SU-DHL-6 (cell line): ENCODE data around the gene TMEM154.

Source experiments
- EZH2phosphoT487 ChIP-seq: fragments of 200-600 bp; sonication (generic), shearing (Covaris generic); conservative IDR thresholded peaks from 2 replicates; pipeline ENCODE4 v1.6.1; 2018; ENCODE audit warnings: mild to moderate bottlenecking, antibody characterized with exemption, low read length, moderate library complexity, mixed read lengths
- TF ChIP-seq, protein P1 (sequence below): fragments of 200-600 bp; sonication (generic); IDR thresholded peaks from one replicate; pipeline ENCODE4 v1.5.1; 2017; ENCODE audit warnings: antibody characterized with exemption, mild to moderate bottlenecking, low read length, moderate library complexity; ENCODE audit not compliant: insufficient read depth, poor library complexity, severe bottlenecking

DNA sequence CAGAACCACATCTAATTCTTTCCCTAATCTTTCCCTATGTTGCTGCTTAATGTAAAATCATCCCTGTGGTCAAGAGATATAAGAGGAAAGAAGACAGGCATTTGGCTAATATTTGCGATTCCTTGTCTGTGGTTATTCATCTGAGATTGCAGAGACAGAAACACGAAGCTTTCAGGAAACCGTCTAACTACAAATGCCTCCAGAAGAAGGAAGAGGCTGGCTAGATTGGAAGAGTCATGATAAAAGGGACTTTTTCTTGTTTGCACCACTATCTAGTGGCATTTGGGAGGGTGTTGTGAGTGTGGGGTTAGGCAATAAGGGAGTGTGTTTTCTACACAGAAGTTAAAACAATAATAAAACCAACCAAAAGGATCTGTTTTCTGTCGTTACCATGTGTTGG is 43.9 kb downstream of the TMEM154 start:
- TF ChIP-seq, protein P1, sequence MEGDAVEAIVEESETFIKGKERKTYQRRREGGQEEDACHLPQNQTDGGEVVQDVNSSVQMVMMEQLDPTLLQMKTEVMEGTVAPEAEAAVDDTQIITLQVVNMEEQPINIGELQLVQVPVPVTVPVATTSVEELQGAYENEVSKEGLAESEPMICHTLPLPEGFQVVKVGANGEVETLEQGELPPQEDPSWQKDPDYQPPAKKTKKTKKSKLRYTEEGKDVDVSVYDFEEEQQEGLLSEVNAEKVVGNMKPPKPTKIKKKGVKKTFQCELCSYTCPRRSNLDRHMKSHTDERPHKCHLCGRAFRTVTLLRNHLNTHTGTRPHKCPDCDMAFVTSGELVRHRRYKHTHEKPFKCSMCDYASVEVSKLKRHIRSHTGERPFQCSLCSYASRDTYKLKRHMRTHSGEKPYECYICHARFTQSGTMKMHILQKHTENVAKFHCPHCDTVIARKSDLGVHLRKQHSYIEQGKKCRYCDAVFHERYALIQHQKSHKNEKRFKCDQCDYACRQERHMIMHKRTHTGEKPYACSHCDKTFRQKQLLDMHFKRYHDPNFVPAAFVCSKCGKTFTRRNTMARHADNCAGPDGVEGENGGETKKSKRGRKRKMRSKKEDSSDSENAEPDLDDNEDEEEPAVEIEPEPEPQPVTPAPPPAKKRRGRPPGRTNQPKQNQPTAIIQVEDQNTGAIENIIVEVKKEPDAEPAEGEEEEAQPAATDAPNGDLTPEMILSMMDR, result no peak
- no peak for TF ChIP-seq EZH2phosphoT487
